ENCODE results near the gene ZNF511. TPM values are rescaled to one million over a fixed set of nuclear protein-coding genes. Genes with fewer than 3 reads are reported as not detected.

The ZNF511 gene
- total RNA-seq, 3 donors from 2014 or later: 27.4 to 33.2 (median 32.1) TPM

GRCh38 chr10:133295426-133296320 is 13.0 kb upstream of the ZNF511 start:
- H3K36me3 ChIP-seq: peaks cover 29% of the 10 kb centered on the region
- no peak for TF ChIP-seq POLR2AphosphoS5 (IDR thresholded peaks at IDR 0.05)
- no peak for TF ChIP-seq CTCF (IDR thresholded peaks at IDR 0.05)
- TF ChIP-seq POLR2A (IDR thresholded peaks at IDR 0.05): no peak

GRCh38 chr10:133297504-133297903 is 11.2 kb upstream of the ZNF511 start:
- H3K4me3 ChIP-seq: no peak overlapping the region
- intact Hi-C loops (cut with DNase I; ENCODE audit: low total_unique reads): no loop called here
- peaks cover 28% of the 10 kb centered on the region for H3K36me3 ChIP-seq
- TF ChIP-seq CTCF (IDR thresholded peaks at IDR 0.05) (no peak), POLR2AphosphoS5 (IDR thresholded peaks at IDR 0.05) (no peak), POLR2A (IDR thresholded peaks at IDR 0.05) (no peak)
- H3K9me3 ChIP-seq: no peaks in the 10 kb centered on the region
- no peak overlapping the region for H3K27ac ChIP-seq
- no peaks in the 10 kb centered on the region for H3K4me1 ChIP-seq
- H3K27me3 ChIP-seq: no peaks in the 10 kb centered on the region
- DNase-seq (ENCODE audit: low spot score in 2 of 2): no peak

More at GRCh38 chr10:133295426-133296320, 13.0 kb upstream of the ZNF511 start:
- H3K4me3 ChIP-seq: no peak overlapping the region
- no peak overlapping the region for H3K27ac ChIP-seq
- no peaks in the 10 kb centered on the region for H3K4me1 ChIP-seq
- DNase-seq (ENCODE audit: low spot score in 2 of 2): no peak
- H3K27me3 ChIP-seq: no peaks in the 10 kb centered on the region
- intact Hi-C loops (cut with DNase I; ENCODE audit: low total_unique reads): no loop called here
- no peaks in the 10 kb centered on the region for H3K9me3 ChIP-seq

DNA sequence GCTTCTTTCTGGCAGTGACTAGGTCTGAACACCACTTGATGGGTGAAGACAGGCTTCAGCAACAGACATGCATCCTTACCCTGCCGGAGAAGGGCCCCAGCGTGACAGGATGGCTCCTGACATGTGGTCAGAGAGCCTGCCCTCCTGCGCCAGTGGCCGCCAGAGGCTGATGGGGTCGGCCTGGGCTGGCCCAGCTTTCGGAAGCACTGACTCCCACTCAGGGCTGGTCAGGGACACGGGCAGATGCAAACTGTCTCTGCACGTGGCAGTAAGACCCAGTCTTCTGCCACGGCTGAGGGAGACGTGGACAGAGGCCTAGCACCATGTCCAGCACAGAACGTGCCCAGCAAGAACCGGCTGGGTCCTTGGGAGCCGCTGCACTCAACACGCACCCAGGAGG is 10.2 kb upstream of the ZNF511 start:
- Histone ChIP-seq H3K9me3 (no peaks in the 10 kb centered on the region), H3K27ac (no peak overlapping the region), H3K4me3 (no peak overlapping the region), H3K27me3 (no peaks in the 10 kb centered on the region), H3K36me3 (peaks cover 22% of the 10 kb centered on the region), H3K4me1 (no peaks in the 10 kb centered on the region)
- no peak for TF ChIP-seq CTCF (IDR thresholded peaks at IDR 0.05)
- TF ChIP-seq POLR2AphosphoS5 (IDR thresholded peaks at IDR 0.05): no peak
- TF ChIP-seq POLR2A (IDR thresholded peaks at IDR 0.05): no peak
- no peak for DNase-seq (ENCODE audit: low spot score in 2 of 2)
- intact Hi-C loops (cut with DNase I; ENCODE audit: low total_unique reads): no loop called here

DNA sequence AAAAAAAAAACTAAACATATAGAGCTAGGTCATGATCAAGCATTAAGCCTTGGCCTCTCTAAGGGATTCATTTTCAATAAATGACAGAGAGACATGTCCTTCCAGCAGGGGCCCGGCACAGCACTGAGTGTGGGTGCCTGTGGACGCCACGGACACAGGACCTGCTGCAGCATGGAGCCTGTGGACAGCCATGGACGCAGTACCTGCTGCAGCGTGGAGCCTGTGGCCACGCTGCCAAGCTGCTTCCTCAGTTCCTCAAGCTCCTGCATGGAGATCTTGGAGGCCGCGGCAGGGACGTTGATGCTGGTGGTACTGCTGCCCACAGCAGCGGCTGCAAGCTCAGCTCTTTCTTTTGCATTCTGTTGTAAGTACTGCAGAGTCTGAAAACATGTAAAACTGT is 9.5 kb upstream of the ZNF511 start:
- H3K36me3 ChIP-seq: peaks cover 22% of the 10 kb centered on the region
- DNase-seq (ENCODE audit: low spot score in 2 of 2): no peak
- no peaks in the 10 kb centered on the region for H3K4me1 ChIP-seq
- H3K27ac ChIP-seq: no peak overlapping the region
- intact Hi-C loops (cut with DNase I; ENCODE audit: low total_unique reads): no loop called here
- H3K27me3 ChIP-seq: no peaks in the 10 kb centered on the region
- no peak overlapping the region for H3K4me3 ChIP-seq
- no peak for TF ChIP-seq POLR2A (IDR thresholded peaks at IDR 0.05)
- TF ChIP-seq POLR2AphosphoS5 (IDR thresholded peaks at IDR 0.05): no peak
- TF ChIP-seq CTCF (IDR thresholded peaks at IDR 0.05): no peak
- H3K9me3 ChIP-seq: no peaks in the 10 kb centered on the region

DNA sequence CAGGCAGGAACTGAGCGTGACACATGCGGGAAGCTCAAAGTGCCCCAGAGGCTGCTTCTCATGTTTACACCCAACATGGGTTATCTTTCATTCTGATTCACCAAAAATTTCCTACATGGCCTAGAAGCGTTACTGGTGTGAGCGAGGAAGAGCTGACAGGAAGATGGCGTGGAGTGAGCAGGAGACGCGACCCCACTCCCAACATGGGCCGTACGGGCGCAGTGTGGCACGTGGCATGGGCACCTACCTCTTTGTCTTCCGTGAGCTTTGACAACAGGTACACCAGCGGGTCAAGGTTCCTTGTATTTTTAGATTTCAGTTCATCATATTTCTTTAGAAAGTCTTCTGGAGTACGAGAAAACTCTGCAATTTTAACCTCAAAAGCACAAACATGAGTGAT is 9.0 kb upstream of the ZNF511 start:
- Histone ChIP-seq H3K27ac (no peak overlapping the region), H3K9me3 (no peaks in the 10 kb centered on the region), H3K4me3 (no peak overlapping the region), H3K27me3 (no peaks in the 10 kb centered on the region), H3K36me3 (peaks cover 22% of the 10 kb centered on the region), H3K4me1 (no peaks in the 10 kb centered on the region)
- intact Hi-C loops (cut with DNase I; ENCODE audit: low total_unique reads): no loop called here
- no peak for DNase-seq (ENCODE audit: low spot score in 2 of 2)
- TF ChIP-seq POLR2AphosphoS5 (IDR thresholded peaks at IDR 0.05) (no peak), CTCF (IDR thresholded peaks at IDR 0.05) (no peak), POLR2A (IDR thresholded peaks at IDR 0.05) (no peak)
